HFF-Myc (cell line): ENCODE results near the gene ARFGAP2.
A peak's percentile ranks its signal among the peaks of the same experiment; 100 is the strongest.

ENCODE experiments used
- DNase-seq: peaks from one replicate; pipeline ENCODE4 v3.0.0-alpha.2; 2011; ENCODE audit warnings: low read depth; ENCODE audit errors: extremely low read depth
- H3K4me3 ChIP-seq: replicated peaks from 2 replicates; pipeline ENCODE4 v1.5.1; 2011; ENCODE audit warnings: low read depth, mild to moderate bottlenecking, control low read depth, low read length
- CTCF ChIP-seq: IDR thresholded peaks from 2 replicates; pipeline ENCODE4 v1.5.1; 2012; ENCODE audit warnings: mild to moderate bottlenecking, low read depth, low read length, control low read depth; ENCODE audit errors: missing control alignments

The ARFGAP2 gene

DNA sequence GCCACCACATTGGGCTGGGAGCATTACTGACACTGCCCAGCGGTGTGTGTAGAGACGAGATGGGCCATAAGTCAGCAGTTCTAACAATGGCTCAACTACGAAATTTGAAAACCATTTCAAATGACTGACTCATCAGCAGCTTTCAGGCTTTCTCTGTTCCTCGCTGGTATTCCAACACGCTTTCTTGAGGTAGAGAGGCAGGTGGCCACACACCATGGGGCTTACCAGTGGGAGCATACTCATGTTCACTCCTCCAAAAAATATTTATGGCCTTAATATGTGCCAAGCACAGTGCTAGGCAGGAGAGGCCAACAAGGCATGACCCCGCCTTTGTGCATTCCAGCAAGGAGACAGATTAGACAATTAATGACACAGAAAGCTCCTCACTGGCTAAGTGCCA lies 20.3 kb downstream of the ARFGAP2 start:
- no peak for TF ChIP-seq CTCF
- DNase-seq: no peak
- H3K4me3 ChIP-seq: no peak overlapping the region

- no peak for DNase-seq
- no peak overlapping the region for H3K4me3 ChIP-seq
- TF ChIP-seq CTCF: no peak
Observed at GRCh38 chr11:47155879-47156278, 20.8 kb downstream of the ARFGAP2 start.

GRCh38 chr11:47154616-47155570 lies 21.8 kb downstream of the ARFGAP2 start:
- no peak overlapping the region for H3K4me3 ChIP-seq
- DNase-seq: no peak
- no peak for TF ChIP-seq CTCF

DNA sequence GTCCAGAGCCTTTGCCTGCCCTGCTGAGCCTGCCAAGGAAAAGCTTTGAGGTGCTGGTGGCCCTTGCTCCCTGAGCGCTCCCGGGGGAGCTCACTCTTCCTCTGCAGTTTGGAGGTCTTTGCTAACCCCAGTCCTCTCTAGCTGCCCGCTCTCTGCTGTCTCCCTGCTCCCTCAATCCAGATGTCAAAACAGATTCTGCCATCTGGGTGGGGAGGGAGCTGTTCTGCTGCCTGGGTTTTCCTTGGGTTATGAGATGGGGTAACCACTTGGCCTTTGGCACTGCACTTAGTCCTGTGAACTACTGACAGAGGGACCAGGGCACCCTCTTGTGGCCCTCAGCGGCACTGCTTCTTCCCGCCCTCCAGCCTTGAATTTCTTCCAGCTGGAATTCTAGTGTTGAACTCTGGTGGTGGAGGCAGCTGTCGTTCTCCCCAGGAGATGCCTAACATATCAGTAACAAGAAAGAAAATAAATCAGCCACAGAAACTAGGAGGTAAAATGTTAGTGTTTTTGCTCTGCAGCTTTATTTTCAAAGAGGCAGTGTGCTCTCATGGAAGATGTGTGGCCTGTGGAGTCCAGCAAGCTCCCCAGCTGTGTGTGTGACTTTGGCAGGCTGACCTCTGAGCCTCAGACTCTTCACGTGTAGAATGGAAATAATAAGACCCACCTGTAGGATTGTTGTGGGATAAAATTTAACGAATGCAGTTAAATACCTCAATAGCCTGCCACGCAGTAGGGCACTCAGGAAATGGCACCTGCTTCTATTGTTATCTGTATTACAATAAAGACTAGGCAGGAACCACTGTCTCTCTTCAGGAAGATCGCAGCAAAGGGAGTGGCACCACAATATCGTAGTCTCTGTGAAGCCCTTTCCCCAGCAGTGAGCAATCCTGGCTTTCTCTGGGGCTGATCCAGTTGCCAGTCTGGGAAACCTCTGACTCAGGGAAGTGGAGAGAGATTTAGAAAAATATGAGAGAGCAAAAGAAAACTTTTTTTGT lies 23.4 kb downstream of the ARFGAP2 start:
- peak; percentile 81 for DNase-seq
- peak; percentile 99 for TF ChIP-seq CTCF
- no peak overlapping the region for H3K4me3 ChIP-seq

DNA sequence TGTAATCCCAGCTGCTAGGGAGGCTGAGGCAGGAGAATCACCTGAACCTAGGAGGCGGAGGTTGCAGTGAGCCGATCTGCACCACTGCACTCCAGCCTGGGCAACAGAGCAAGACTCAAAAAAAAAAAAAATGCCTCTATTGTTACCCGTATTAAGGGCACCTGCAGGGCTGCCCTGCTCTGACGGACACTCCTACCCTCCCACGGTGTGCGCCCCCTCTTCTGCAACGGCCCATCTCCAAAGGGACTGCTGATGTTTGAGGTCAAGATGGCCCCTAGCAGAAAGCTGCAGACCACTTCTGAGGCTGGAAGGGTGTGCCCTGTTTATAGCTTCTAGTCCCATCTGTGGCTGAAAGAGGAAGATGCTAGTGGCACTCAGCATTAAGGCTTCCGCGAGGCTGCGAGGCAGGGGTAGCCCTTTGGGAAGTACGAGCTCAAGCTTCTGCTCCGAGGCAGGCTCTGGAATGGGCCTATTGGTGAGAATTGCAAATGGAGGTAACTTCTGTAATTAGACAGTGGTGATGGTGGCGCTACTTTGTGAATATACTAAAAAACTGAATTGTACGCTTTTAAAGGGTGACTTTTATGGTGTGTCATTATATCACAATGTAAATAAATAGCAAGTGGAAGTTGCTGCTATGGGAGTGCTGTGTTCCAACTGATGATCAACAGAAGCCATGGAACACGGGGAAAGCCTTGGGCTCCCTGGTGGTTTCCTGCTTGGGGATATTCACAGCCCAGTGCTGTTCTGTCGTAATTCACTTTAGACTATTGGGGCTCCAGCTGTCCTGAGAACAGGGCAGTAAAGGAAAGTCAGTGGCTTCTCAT lies 24.3 kb downstream of the ARFGAP2 start:
- no peak for TF ChIP-seq CTCF
- no peak for DNase-seq
- H3K4me3 ChIP-seq: no peak overlapping the region

- no peak overlapping the region for H3K4me3 ChIP-seq
- TF ChIP-seq CTCF: no peak
- no peak for DNase-seq
Observed at GRCh38 chr11:47149782-47150181, 26.9 kb downstream of the ARFGAP2 start.
